Hepatocyte (in vitro differentiated cells): ENCODE measurements around the gene CNOT4.

Source experiments
- CTCF ChIP-seq: fragments of 200-600 bp; sonication (generic); IDR thresholded peaks from 2 replicates; pipeline ENCODE4 v1.5.1; 2016; ENCODE audit warnings: antibody characterized with exemption, mild to moderate bottlenecking; ENCODE audit not compliant: poor library complexity
- EZH2 ChIP-seq: fragments of 200-600 bp; sonication (generic); IDR thresholded peaks from 2 replicates; pipeline ENCODE4 v1.6.1; 2016; ENCODE audit warnings: antibody characterized with exemption, mild to moderate bottlenecking, borderline replicate concordance
- EZH2phosphoT487 ChIP-seq: fragments of 200-600 bp; sonication (generic); IDR thresholded peaks from one replicate; pipeline ENCODE4 v1.6.1; 2018; ENCODE audit warnings: antibody characterized with exemption, mild to moderate bottlenecking, low read depth, moderate library complexity; ENCODE audit not compliant: unreplicated experiment, severe bottlenecking

- TF ChIP-seq CTCF (no peak), EZH2 (no peak), EZH2phosphoT487 (no peak)
Measured at GRCh38 chr7:135527025-135527424, 17.1 kb upstream of the CNOT4 start.
